Memory B cell (primary cell): ENCODE data around the gene GPAT2.
"Not testable (repeated sequence)": the region's sequence is repeated elsewhere in the genome, so short reads cannot be mapped to it uniquely, and the experiment has no call there.

Experiments used
- ATAC-seq: fragments of 150-1000 bp; cut with Tn5 transposase; 2 replicates; pipeline ENCODE4 v1.10.0; 2021; ENCODE audit warnings: low read depth, mild to moderate bottlenecking, moderate library complexity
- DNase-seq, 2 donors: peaks; one replicate each; pipeline ENCODE4 v3.0.0; 2022; ENCODE audit warnings: low spot score in 2 of 2
- H3K27ac Mint-ChIP-seq: one replicate; pipeline ENCODE4 v1.8.0; 2022; ENCODE audit warnings: mild to moderate bottlenecking, moderate library complexity, mixed read lengths
- H3K27me3 Mint-ChIP-seq: one replicate; pipeline ENCODE4 v1.8.0; 2022; ENCODE audit warnings: mixed read lengths
- H3K36me3 Mint-ChIP-seq: one replicate; pipeline ENCODE4 v1.8.0; 2022; ENCODE audit warnings: mild to moderate bottlenecking, mixed read lengths
- H3K4me1 Mint-ChIP-seq: one replicate; pipeline ENCODE4 v1.8.0; 2022; ENCODE audit warnings: mixed read lengths
- H3K4me3 Mint-ChIP-seq: one replicate; pipeline ENCODE4 v1.8.0; 2022; ENCODE audit warnings: mild to moderate bottlenecking, moderate library complexity, mixed read lengths
- H3K9me3 Mint-ChIP-seq: one replicate; pipeline ENCODE4 v1.8.0; 2022; ENCODE audit warnings: mixed read lengths

The GPAT2 gene

GRCh38 chr2:96069878-96070277 lies 35.2 kb upstream of the GPAT2 start:
- H3K36me3 Mint-ChIP-seq, ATAC-seq, H3K27ac Mint-ChIP-seq, H3K9me3 Mint-ChIP-seq, DNase-seq, H3K4me1 Mint-ChIP-seq, H3K4me3 Mint-ChIP-seq: not testable (repeated sequence)
- H3K27me3 Mint-ChIP-seq, result peaks cover 12% of the 10 kb centered on the region

GRCh38 chr2:96067902-96068581 lies 33.3 kb upstream of the GPAT2 start:
- H3K27me3 Mint-ChIP-seq, result peaks cover 11% of the 10 kb centered on the region
- not testable (repeated sequence) for H3K4me3 Mint-ChIP-seq, H3K36me3 Mint-ChIP-seq, ATAC-seq, H3K9me3 Mint-ChIP-seq, H3K4me1 Mint-ChIP-seq, DNase-seq, H3K27ac Mint-ChIP-seq

GRCh38 chr2:96067098-96067660 lies 32.5 kb upstream of the GPAT2 start:
- H3K9me3 Mint-ChIP-seq, H3K4me1 Mint-ChIP-seq, H3K27me3 Mint-ChIP-seq, H3K36me3 Mint-ChIP-seq, H3K4me3 Mint-ChIP-seq, H3K27ac Mint-ChIP-seq, DNase-seq, ATAC-seq: not testable (repeated sequence)

- H3K27ac Mint-ChIP-seq, H3K36me3 Mint-ChIP-seq, H3K4me1 Mint-ChIP-seq, DNase-seq, ATAC-seq, H3K4me3 Mint-ChIP-seq, H3K27me3 Mint-ChIP-seq, H3K9me3 Mint-ChIP-seq: not testable (repeated sequence)
Observed at GRCh38 chr2:96066511-96066910, 31.8 kb upstream of the GPAT2 start.

GRCh38 chr2:96065954-96066353 lies 31.2 kb upstream of the GPAT2 start:
- H3K4me1 Mint-ChIP-seq, H3K36me3 Mint-ChIP-seq, H3K27me3 Mint-ChIP-seq, ATAC-seq, DNase-seq, H3K9me3 Mint-ChIP-seq, H3K4me3 Mint-ChIP-seq, H3K27ac Mint-ChIP-seq: not testable (repeated sequence)

GRCh38 chr2:96065381-96065930 lies 30.7 kb upstream of the GPAT2 start:
- H3K4me1 Mint-ChIP-seq, result no peaks in the 10 kb centered on the region
- no peak overlapping the region for H3K27ac Mint-ChIP-seq
- H3K36me3 Mint-ChIP-seq, result no peaks in the 10 kb centered on the region
- peaks cover 3% of the 10 kb centered on the region for H3K27me3 Mint-ChIP-seq
- no peak for ATAC-seq
- H3K4me3 Mint-ChIP-seq, result no peak overlapping the region
- no peaks in the 10 kb centered on the region for H3K9me3 Mint-ChIP-seq
- no peak for DNase-seq

- not testable (repeated sequence) for H3K4me3 Mint-ChIP-seq, H3K27ac Mint-ChIP-seq, H3K27me3 Mint-ChIP-seq, DNase-seq, H3K9me3 Mint-ChIP-seq, ATAC-seq, H3K4me1 Mint-ChIP-seq, H3K36me3 Mint-ChIP-seq
Observed at GRCh38 chr2:96064760-96065159, 30.0 kb upstream of the GPAT2 start.

- H3K36me3 Mint-ChIP-seq, DNase-seq, H3K4me3 Mint-ChIP-seq, H3K4me1 Mint-ChIP-seq, ATAC-seq, H3K9me3 Mint-ChIP-seq, H3K27me3 Mint-ChIP-seq, H3K27ac Mint-ChIP-seq: not testable (repeated sequence)
Observed at GRCh38 chr2:96064047-96064675, 29.4 kb upstream of the GPAT2 start.

- not testable (repeated sequence) for H3K27me3 Mint-ChIP-seq, H3K4me1 Mint-ChIP-seq, H3K36me3 Mint-ChIP-seq
Observed at GRCh38 chr2:96063116-96063899, 28.6 kb upstream of the GPAT2 start.

GRCh38 chr2:96062483-96062882 lies 27.8 kb upstream of the GPAT2 start:
- H3K27me3 Mint-ChIP-seq, DNase-seq, H3K9me3 Mint-ChIP-seq, H3K4me1 Mint-ChIP-seq, H3K36me3 Mint-ChIP-seq, ATAC-seq, H3K4me3 Mint-ChIP-seq, H3K27ac Mint-ChIP-seq: not testable (repeated sequence)

More at GRCh38 chr2:96063116-96063899, 28.6 kb upstream of the GPAT2 start:
- not testable (repeated sequence) for H3K9me3 Mint-ChIP-seq, DNase-seq, H3K4me3 Mint-ChIP-seq, H3K27ac Mint-ChIP-seq
- ATAC-seq, result peak; percentile 85

- ATAC-seq, H3K36me3 Mint-ChIP-seq, H3K9me3 Mint-ChIP-seq, H3K27me3 Mint-ChIP-seq, H3K27ac Mint-ChIP-seq, H3K4me1 Mint-ChIP-seq, H3K4me3 Mint-ChIP-seq, DNase-seq: not testable (repeated sequence)
Observed at GRCh38 chr2:96061901-96062300, 27.2 kb upstream of the GPAT2 start.

- not testable (repeated sequence) for H3K36me3 Mint-ChIP-seq, H3K27me3 Mint-ChIP-seq, DNase-seq, H3K4me3 Mint-ChIP-seq, H3K4me1 Mint-ChIP-seq, ATAC-seq, H3K9me3 Mint-ChIP-seq
- H3K27ac Mint-ChIP-seq, result peak overlapping the region; percentile 26
Observed at GRCh38 chr2:96061197-96061817, 26.6 kb upstream of the GPAT2 start.

GRCh38 chr2:96060325-96060724 lies 25.6 kb upstream of the GPAT2 start:
- H3K9me3 Mint-ChIP-seq, ATAC-seq, H3K4me3 Mint-ChIP-seq, H3K27ac Mint-ChIP-seq, H3K36me3 Mint-ChIP-seq, H3K4me1 Mint-ChIP-seq, H3K27me3 Mint-ChIP-seq, DNase-seq: not testable (repeated sequence)

- not testable (repeated sequence) for H3K36me3 Mint-ChIP-seq, DNase-seq, H3K27me3 Mint-ChIP-seq, H3K4me3 Mint-ChIP-seq, H3K4me1 Mint-ChIP-seq, H3K27ac Mint-ChIP-seq, H3K9me3 Mint-ChIP-seq, ATAC-seq
Observed at GRCh38 chr2:96059443-96059842, 24.7 kb upstream of the GPAT2 start.
